Heart left ventricle (tissue), 13 donors: ENCODE data around the gene MECP2.

Source experiments
- CTCF ChIP-seq, 12 donors: fragments of 200-600 bp; sonication (generic) in 4 of 12; IDR thresholded peaks; one replicate each; pipeline versions ENCODE4 v1.5.0 to v1.8.0; 2018 to 2022; ENCODE audit warnings: antibody characterized with exemption in 12 of 12, mild to moderate bottlenecking in 5 of 12
- POLR2A ChIP-seq, 2 donors: fragments of 450-650 bp; IDR thresholded peaks; one replicate each; pipeline ENCODE4 v1.6.1; 2017; ENCODE audit warnings: antibody characterized with exemption in 2 of 2, mild to moderate bottlenecking in 2 of 2, moderate library complexity in 2 of 2
- donor health status: ischemic (EF 13 %, LVEDD 7.1; RV severe dilation, severe dysfunction).
- donor health status: DM: no; HTN: yes; CAD: no.
- donor health status: DM: no; HTN: no; CAD: no.
- donor health status: ischemic (EF 25% LVEDD 6.9; RV normal size, moderate dysfunction).
- donor health status: ischemic (EF 25% LVEDD 5.7; RV mildly dilated, moderate dysfunction).
- donor health status: ischemic (EF 35%, LVEDD 5.7; RV mildly dilated, moderate dysfunction).
- donor health status: nonischemic (EF 11% LVEDD 7.7; RV severe dilation, severe dysfunction).
- donor health status: DM: yes; HTN: yes; CAD: no.
- donor health status: PGD.
- donor health status: ischemic (EF 29% LVEDD 5.4; RV normal size, mild dysfunction).
- donor health status: nonischemic (EF 23%, LVEDD 6.1; RV moderate dilation, normal function).

GRCh38 chrX:154039577-154039976, 57.9 kb downstream of the MECP2 start:
- no peak for TF ChIP-seq CTCF (IDR thresholded peaks at IDR 0.05)
- no peak for TF ChIP-seq POLR2A (IDR thresholded peaks at IDR 0.05)
